IPS-18c (cell line): ENCODE data around the gene USP25.

Experiments
- H3K4me3 ChIP-seq: 2 replicates; pipeline ENCODE4 v1.7.0; 2013; ENCODE audit warnings: low read depth, mild to moderate bottlenecking, low read length, moderate library complexity; ENCODE audit not compliant: insufficient read depth
- H3K9me3 ChIP-seq: one replicate; pipeline ENCODE4 v1.6.1; 2013; ENCODE audit warnings: mild to moderate bottlenecking, low read length, moderate library complexity; ENCODE audit not compliant: control insufficient read depth, insufficient read depth

Gene USP25

GRCh38 chr21:15749861-15750159, 20.0 kb downstream of the USP25 start:
- H3K9me3 ChIP-seq, result no peaks in the 10 kb centered on the region
- H3K4me3 ChIP-seq, result no peak overlapping the region

- Histone ChIP-seq H3K4me3 (no peak overlapping the region), H3K9me3 (no peaks in the 10 kb centered on the region)
Measured at GRCh38 chr21:15751037-15751436, 21.3 kb downstream of the USP25 start.

GRCh38 chr21:15751546-15751945, 21.8 kb downstream of the USP25 start:
- Histone ChIP-seq H3K9me3 (no peaks in the 10 kb centered on the region), H3K4me3 (no peak overlapping the region)

GRCh38 chr21:15752763-15753407, 23.1 kb downstream of the USP25 start:
- H3K9me3 ChIP-seq, result no peaks in the 10 kb centered on the region
- no peak overlapping the region for H3K4me3 ChIP-seq

- no peak overlapping the region for H3K4me3 ChIP-seq
- no peaks in the 10 kb centered on the region for H3K9me3 ChIP-seq
Measured at GRCh38 chr21:15753741-15754140, 24.0 kb downstream of the USP25 start.

- Histone ChIP-seq H3K4me3 (no peak overlapping the region), H3K9me3 (no peaks in the 10 kb centered on the region)
Measured at GRCh38 chr21:15754640-15755039, 24.9 kb downstream of the USP25 start.

GRCh38 chr21:15755125-15755524, 25.3 kb downstream of the USP25 start:
- no peaks in the 10 kb centered on the region for H3K9me3 ChIP-seq
- no peak overlapping the region for H3K4me3 ChIP-seq

- Histone ChIP-seq H3K4me3 (no peak overlapping the region), H3K9me3 (no peaks in the 10 kb centered on the region)
Measured at GRCh38 chr21:15759469-15759868, 29.7 kb downstream of the USP25 start.

- H3K4me3 ChIP-seq, result no peak overlapping the region
- H3K9me3 ChIP-seq, result no peaks in the 10 kb centered on the region
Measured at GRCh38 chr21:15761507-15762100, 31.8 kb downstream of the USP25 start.

- H3K9me3 ChIP-seq, result no peaks in the 10 kb centered on the region
- no peak overlapping the region for H3K4me3 ChIP-seq
Measured at GRCh38 chr21:15763359-15763758, 33.6 kb downstream of the USP25 start.

- Histone ChIP-seq H3K9me3 (no peaks in the 10 kb centered on the region), H3K4me3 (no peak overlapping the region)
Measured at GRCh38 chr21:15764878-15765277, 35.1 kb downstream of the USP25 start.

- H3K9me3 ChIP-seq, result no peaks in the 10 kb centered on the region
- no peak overlapping the region for H3K4me3 ChIP-seq
Measured at GRCh38 chr21:15766952-15767603, 37.3 kb downstream of the USP25 start.

GRCh38 chr21:15768045-15768601, 38.3 kb downstream of the USP25 start:
- no peaks in the 10 kb centered on the region for H3K9me3 ChIP-seq
- no peak overlapping the region for H3K4me3 ChIP-seq

GRCh38 chr21:15768853-15769252, 39.1 kb downstream of the USP25 start:
- H3K9me3 ChIP-seq, result no peaks in the 10 kb centered on the region

GRCh38 chr21:15771311-15771710, 41.5 kb downstream of the USP25 start:
- no peak overlapping the region for H3K4me3 ChIP-seq
- no peaks in the 10 kb centered on the region for H3K9me3 ChIP-seq

More at GRCh38 chr21:15768853-15769252, 39.1 kb downstream of the USP25 start:
- no peak overlapping the region for H3K4me3 ChIP-seq

- H3K4me3 ChIP-seq, result no peak overlapping the region
- H3K9me3 ChIP-seq, result no peaks in the 10 kb centered on the region
Measured at GRCh38 chr21:15772654-15773053, 42.9 kb downstream of the USP25 start.

- Histone ChIP-seq H3K9me3 (no peaks in the 10 kb centered on the region), H3K4me3 (no peak overlapping the region)
Measured at GRCh38 chr21:15774590-15774989, 44.8 kb downstream of the USP25 start.

- Histone ChIP-seq H3K9me3 (no peaks in the 10 kb centered on the region), H3K4me3 (no peak overlapping the region)
Measured at GRCh38 chr21:15775291-15775690, 45.5 kb downstream of the USP25 start.
